ENCODE results near the gene RASGRP4.

DNA sequence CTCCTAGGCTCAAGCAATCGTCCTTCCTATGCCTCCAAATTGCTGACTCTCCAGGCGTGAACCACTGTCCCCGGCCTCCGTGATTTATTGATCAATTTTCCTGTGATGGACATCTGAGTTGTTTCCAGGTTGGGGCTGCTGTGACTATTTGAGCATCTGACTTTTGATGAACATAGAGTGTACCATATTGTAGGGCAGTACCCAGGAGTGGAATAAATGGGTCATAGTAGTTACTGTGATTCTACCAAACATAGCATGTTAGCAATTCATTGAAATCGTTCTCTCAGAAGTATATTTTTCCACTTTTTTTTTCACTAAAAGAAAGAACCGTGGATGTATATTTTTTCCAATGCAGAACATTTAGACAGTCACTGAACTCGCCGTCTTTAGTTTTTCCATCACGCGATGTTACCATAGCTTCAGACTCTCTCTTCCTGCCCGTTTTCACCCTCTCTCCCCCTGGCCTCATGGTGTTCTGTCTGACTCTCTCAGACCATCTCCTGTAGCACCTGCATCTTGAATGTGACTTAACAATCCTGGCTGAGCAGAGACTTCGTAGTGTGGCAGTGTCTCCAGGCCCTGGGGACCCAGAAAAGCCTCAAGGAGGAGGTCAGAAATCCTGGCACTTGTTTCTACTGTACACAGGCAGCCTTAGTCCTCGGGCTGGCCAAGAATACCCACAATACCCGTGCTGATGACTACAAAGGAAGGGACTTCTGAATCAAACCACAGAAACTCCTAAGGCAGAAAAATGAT, 3.2 kb upstream of the RASGRP4 start:
- TF ChIP-seq GATA3 (IDR thresholded peaks at IDR 0.05; ENCODE audit: low read depth, low read length) (no peak), GATA2 (IDR thresholded peaks at IDR 0.05; ENCODE audit: low read depth, low read length) (no peak)
